Transverse colon (tissue), 4 donors: ENCODE measurements around the gene PMVK. TPM values are rescaled to one million over a fixed set of nuclear protein-coding genes. Genes with fewer than 3 reads are reported as not detected.

Experiments used
- DNase-seq: peaks from one replicate; pipeline ENCODE4 v3.0.0-alpha.2; 2019
- H3K27ac ChIP-seq, 4 donors: fragments of 200-600 bp; sonication (generic); 2 replicates each; pipeline ENCODE4 v1.5.1; 2016 to 2018; ENCODE audit warnings: inconsistent platforms in 4 of 4
- H3K27me3 ChIP-seq: fragments of 200-600 bp; sonication (generic); 2 replicates; pipeline ENCODE4 v1.5.1; 2017; ENCODE audit warnings: inconsistent platforms
- H3K36me3 ChIP-seq, 4 donors: fragments of 200-600 bp; sonication (generic); 2 replicates each; pipeline ENCODE4 v1.5.1; 2017 to 2019; ENCODE audit warnings: inconsistent platforms in 4 of 4
- H3K4me1 ChIP-seq, 4 donors: fragments of 200-600 bp; sonication (generic); 2 replicates each; pipeline ENCODE4 v1.5.1; 2017 to 2020; ENCODE audit warnings: inconsistent platforms in 4 of 4
- H3K4me3 ChIP-seq, 4 donors: fragments of 200-600 bp; sonication (generic); 1 replicate in 1 of 4; 2 replicates in 3 of 4; pipeline versions ENCODE4 v1.5.1 to v1.6.1; 2017 to 2019; ENCODE audit warnings: inconsistent platforms in 4 of 4
- H3K9me3 ChIP-seq, 2 donors: fragments of 200-600 bp; sonication (generic); 2 replicates each; pipeline ENCODE4 v1.5.1; 2017 to 2019; ENCODE audit warnings: inconsistent platforms in 2 of 2
- CTCF ChIP-seq, 5 experiments: fragments of 200-600 bp in 3 of 5; fragments of 450-650 bp in 2 of 5; sonication (generic) in 3 of 5; IDR thresholded peaks; 1 replicate in 2 of 5; 2 replicates in 3 of 5; pipeline ENCODE4 v1.5.1; 2016 to 2017; ENCODE audit warnings: antibody characterized with exemption in 5 of 5, inconsistent platforms in 3 of 5, mild to moderate bottlenecking in 2 of 5, moderate library complexity in 1 of 5
- EP300 ChIP-seq: sonication (generic); formaldehyde crosslinking; IDR thresholded peaks from one replicate; pipeline ENCODE4 v1.6.1; 2017; ENCODE audit warnings: antibody characterized with exemption, low read depth
- POLR2A ChIP-seq: fragments of 450-650 bp; IDR thresholded peaks from one replicate; pipeline ENCODE4 v1.6.1; 2016; ENCODE audit warnings: antibody characterized with exemption, mild to moderate bottlenecking, moderate library complexity
- POLR2AphosphoS5 ChIP-seq, 3 donors: sonication (generic); formaldehyde crosslinking; IDR thresholded peaks; one replicate each; pipeline ENCODE4 v1.6.1; 2016; ENCODE audit warnings: antibody characterized with exemption in 3 of 3
- WGBS, 2 donors: methylation state at CpG; one replicate each; pipeline ENCODE4 v1.1.5; 2018; ENCODE audit warnings: low coverage in 1 of 2; 5-methylcytosine and 5-hydroxymethylcytosine counted together
- in situ Hi-C, 4 donors: fragments of 200-750 bp; cut with MboI; loops; one replicate each; pipeline versions ENCODE4 v1.15.0 to v1.15.1; 2017; ENCODE audit warnings: low sequenced_read_pairs in 3 of 4, low pct_ligation_motif_present in 1 of 4, low pct_unique_long_range_greater_than_20kb in 1 of 4
- intact Hi-C: fragments of 100-400 bp; cut with DNase I; formaldehyde crosslinking; loops from one replicate; pipeline ENCODE4 v1.15.1; 2023; ENCODE audit warnings: low total_unique reads
- total RNA-seq, 4 donors: library from RNA; depleted of rRNA; stranded (reverse); fragments of >200 nt; gene quantifications; one replicate each; pipeline ENCODE4 v1.1.0, GENCODE V29; 2016

Gene PMVK
- total RNA-seq, 4 donors from 2014 or later = 6.0 to 19.9 (median 13.1) TPM

- Histone ChIP-seq H3K27me3 (no peaks in the 10 kb centered on the region), H3K9me3 (no peaks in the 10 kb centered on the region), H3K4me3 (no peak overlapping the region), H3K36me3 (no peaks in the 10 kb centered on the region), H3K27ac (no peak overlapping the region), H3K4me1 (no peaks in the 10 kb centered on the region)
- DNase-seq = no peak
- intact Hi-C loops (no loop called here), in situ Hi-C loops (loop anchor here in 3 of 4 donors (10.0 to 25.0 kb wide), 5 partner anchors 219 to 399 kb away; partner anchors contain the start of genes CHRNB2 (in 1 of the 3) and UBE2Q1 (in 1 of the 3))
- 77% methylated on average over 8 to 15 of the region's 15 CpGs for WGBS, 2 donors
- TF ChIP-seq POLR2AphosphoS5 (IDR thresholded peaks at IDR 0.05) (no peak), CTCF (IDR thresholded peaks at IDR 0.05) (no peak), EP300 (no peak), POLR2A (no peak)
Observed at GRCh38 chr1:154883919-154884868, 52.3 kb downstream of the PMVK start.

- no peak for DNase-seq
- in situ Hi-C loops (loop anchor here in 3 of 4 donors (10.0 to 25.0 kb wide), 5 partner anchors 217 to 397 kb away; partner anchors contain the start of genes CHRNB2 (in 1 of the 3) and UBE2Q1 (in 1 of the 3)), intact Hi-C loops (no loop called here)
- Histone ChIP-seq H3K4me3 (no peak overlapping the region), H3K9me3 (no peaks in the 10 kb centered on the region), H3K36me3 (no peaks in the 10 kb centered on the region), H3K4me1 (peaks cover 0 to 7% (median 3%) of the 10 kb centered on the region in 4 donors), H3K27me3 (no peaks in the 10 kb centered on the region), H3K27ac (no peak overlapping the region)
- 83 to 89% methylated on average over 1 to 10 of the region's 10 CpGs for WGBS, 2 donors
- TF ChIP-seq CTCF (IDR thresholded peaks at IDR 0.05) = no peak
- TF ChIP-seq POLR2A = no peak
- TF ChIP-seq EP300 = no peak
Observed at GRCh38 chr1:154881820-154882535, 54.5 kb downstream of the PMVK start.

- WGBS, 2 donors = 69 to 80% methylated on average over 1 to 5 of the region's 5 CpGs
- TF ChIP-seq EP300 (no peak), CTCF (IDR thresholded peaks at IDR 0.05) (no peak), POLR2AphosphoS5 (IDR thresholded peaks at IDR 0.05) (no peak), POLR2A (no peak)
- DNase-seq = no peak
- in situ Hi-C loops (loop anchor here in 3 of 4 donors (10.0 to 25.0 kb wide), 5 partner anchors 216 to 396 kb away; partner anchors contain the start of genes CHRNB2 (in 1 of the 3) and UBE2Q1 (in 1 of the 3)), intact Hi-C loops (no loop called here)
- H3K9me3 ChIP-seq = no peaks in the 10 kb centered on the region
- H3K4me3 ChIP-seq = no peak overlapping the region
- H3K27me3 ChIP-seq = no peaks in the 10 kb centered on the region
- H3K4me1 ChIP-seq = peaks cover 0 to 8% (median 3%) of the 10 kb centered on the region in 4 donors
- no peak overlapping the region for H3K27ac ChIP-seq
- no peaks in the 10 kb centered on the region for H3K36me3 ChIP-seq
Observed at GRCh38 chr1:154880671-154881070, 55.8 kb downstream of the PMVK start.

- Histone ChIP-seq H3K4me3 (no peak overlapping the region), H3K27ac (no peak overlapping the region), H3K9me3 (no peaks in the 10 kb centered on the region), H3K27me3 (no peaks in the 10 kb centered on the region), H3K36me3 (no peaks in the 10 kb centered on the region), H3K4me1 (peaks cover 0 to 8% (median 3%) of the 10 kb centered on the region in 4 donors)
- intact Hi-C loops (loop anchor here (10.0 kb wide), 2 partner anchors 204 to 314 kb away; partner anchors contain the start of gene CHRNB2), in situ Hi-C loops (loop anchor here in 2 of 4 donors (10.0 to 25.0 kb wide), 3 partner anchors 214 to 317 kb away; partner anchors contain the start of genes CHRNB2 (in 1 of the 2) and UBE2Q1 (in 1 of the 2))
- no peak for TF ChIP-seq POLR2A
- WGBS, 2 donors = 82% methylated on average over 8 of the region's 16 CpGs; no CpG with 5 or more reads in 1 of the 2 donors
- no peak for DNase-seq
Observed at GRCh38 chr1:154879038-154879421, 57.5 kb downstream of the PMVK start.
